Frontal cortex (tissue), 4 donors: ENCODE results near the gene TMEM135. TPM values are rescaled to one million over a fixed set of nuclear protein-coding genes. Genes with fewer than 3 reads are reported as not detected.

Experiments used
- DNase-seq, 2 donors: peaks; one replicate each; pipeline ENCODE4 v3.0.0; 2012; ENCODE audit warnings: low spot score in 2 of 2
- FAIRE-seq: peaks from 2 replicates; lab custom pipeline; 2012; peaks lifted over from hg19 to GRCh38; lab: Jason Lieb, UNC
- total RNA-seq: library from RNA; depleted of rRNA; stranded (reverse); fragments of >200 nt; gene quantifications from one replicate; pipeline ENCODE4 v1.2.3, GENCODE V29; 2014
- donor health status: control.
- donor health status: control.
- donor health status: control.

Gene TMEM135
- total RNA-seq, 1 donor from 2014 or later = 37.5 TPM

- FAIRE-seq = no peak
These were observed 286.2 kb downstream of the TMEM135 start for GRCh38 chr11:87323899-87324298.

GRCh38 chr11:87324817-87325489 is 287.2 kb downstream of the TMEM135 start:
- no peak for FAIRE-seq
- DNase-seq = no peak

More at GRCh38 chr11:87323899-87324298, 286.2 kb downstream of the TMEM135 start:
- DNase-seq = no peak

- FAIRE-seq = no peak
- DNase-seq = no peak
These were observed 287.7 kb downstream of the TMEM135 start for GRCh38 chr11:87325490-87325872.

GRCh38 chr11:87326594-87326993 is 288.9 kb downstream of the TMEM135 start:
- no peak for DNase-seq
- no peak for FAIRE-seq

- DNase-seq (no peak), FAIRE-seq (no peak)
These were observed 291.4 kb downstream of the TMEM135 start for GRCh38 chr11:87329172-87329571.

- DNase-seq = no peak
- FAIRE-seq = no peak
These were observed 292.5 kb downstream of the TMEM135 start for GRCh38 chr11:87330187-87330601.

- DNase-seq (no peak), FAIRE-seq (no peak)
These were observed 293.5 kb downstream of the TMEM135 start for GRCh38 chr11:87331273-87331672.

GRCh38 chr11:87338046-87338639 is 300.4 kb downstream of the TMEM135 start:
- no peak for FAIRE-seq
- no peak for DNase-seq

- no peak for FAIRE-seq
- DNase-seq = no peak
These were observed 301.7 kb downstream of the TMEM135 start for GRCh38 chr11:87339416-87339815.

- FAIRE-seq (no peak), DNase-seq (no peak)
These were observed 309.7 kb downstream of the TMEM135 start for GRCh38 chr11:87347441-87347840.

- DNase-seq (no peak), FAIRE-seq (no peak)
These were observed 310.1 kb downstream of the TMEM135 start for GRCh38 chr11:87347854-87348253.

GRCh38 chr11:87351676-87352075 is 313.9 kb downstream of the TMEM135 start:
- FAIRE-seq (no peak), DNase-seq (no peak)

- no peak for FAIRE-seq
- DNase-seq = peak; percentile 41 to 70
These were observed 315.3 kb downstream of the TMEM135 start for GRCh38 chr11:87352759-87353707.

GRCh38 chr11:87353771-87354345 is 316.1 kb downstream of the TMEM135 start:
- DNase-seq (no peak), FAIRE-seq (no peak)

- no peak for DNase-seq
- no peak for FAIRE-seq
These were observed 317.9 kb downstream of the TMEM135 start for GRCh38 chr11:87355596-87355995.

- no peak for FAIRE-seq
These were observed 318.7 kb downstream of the TMEM135 start for GRCh38 chr11:87356428-87356827.

GRCh38 chr11:87358461-87358860 is 320.7 kb downstream of the TMEM135 start:
- FAIRE-seq = no peak

More at GRCh38 chr11:87356428-87356827, 318.7 kb downstream of the TMEM135 start:
- no peak for DNase-seq

GRCh38 chr11:87359401-87359800 is 321.7 kb downstream of the TMEM135 start:
- DNase-seq (no peak), FAIRE-seq (no peak)

More at GRCh38 chr11:87358461-87358860, 320.7 kb downstream of the TMEM135 start:
- DNase-seq = no peak

- DNase-seq (no peak), FAIRE-seq (no peak)
These were observed 324.2 kb downstream of the TMEM135 start for GRCh38 chr11:87361891-87362290.

GRCh38 chr11:87366346-87366745 is 328.6 kb downstream of the TMEM135 start:
- no peak for FAIRE-seq
- no peak for DNase-seq
